B cell (primary cell): ENCODE results near the gene DNAJB2. TPM values are rescaled to one million over a fixed set of nuclear protein-coding genes. Genes with fewer than 3 reads are reported as not detected.

Source experiments
- ATAC-seq: fragments of 200-7000 bp; cut with Tn5 transposase; one replicate; pipeline ENCODE4 v1.10.0; 2021; ENCODE audit warnings: low read depth, mild to moderate bottlenecking, moderate number of reproducible peaks, moderate library complexity
- CTCF ChIA-PET: fragments of 350-600 bp; sonication (Branson Sonifier 250); formaldehyde crosslinking; loops from one replicate; lab custom pipeline; 2021; ENCODE audit warnings: antibody characterized with exemption, inconsistent platforms; lab: Charles Lee
- POLR2A ChIA-PET: fragments of 350-600 bp; sonication (Branson Sonifier 250); formaldehyde crosslinking; loops from one replicate; lab custom pipeline; 2021; ENCODE audit warnings: antibody characterized with exemption; lab: Charles Lee
- DNase-seq: peaks from one replicate; pipeline ENCODE4 v3.0.0; 2013
- H2AFZ ChIP-seq: 2 replicates; pipeline ENCODE4 v1.6.1; 2012; ENCODE audit warnings: mild to moderate bottlenecking, low read depth, low read length; ENCODE audit not compliant: insufficient read depth, poor library complexity, severe bottlenecking
- H3K27ac ChIP-seq, 2 donors: 1 replicate in 1 of 2; 2 replicates in 1 of 2; pipeline ENCODE4 v1.5.1; 2012 to 2013; ENCODE audit warnings: low read length in 2 of 2, mild to moderate bottlenecking in 2 of 2, moderate library complexity in 1 of 2
- H3K27me3 ChIP-seq, 4 experiments: fragments of 200-600 bp in 1 of 4; sonication (generic) in 1 of 4; replicated peaks in 1 of 4; 1 replicate in 2 of 4; 2 replicates in 2 of 4; pipeline versions ENCODE4 v1.6.1 to v1.7.0; 2013 to 2016; ENCODE audit warnings: low read length in 3 of 4, mild to moderate bottlenecking in 2 of 4, mixed read lengths in 1 of 4, moderate library complexity in 1 of 4; ENCODE audit not compliant: insufficient read depth in 4 of 4, control insufficient read depth in 3 of 4; ENCODE audit errors: control extremely low read depth in 1 of 4
- H3K36me3 ChIP-seq, 2 experiments: replicated peaks in 1 of 2; 1 replicate in 1 of 2; 2 replicates in 1 of 2; pipeline versions ENCODE4 v1.6.1 to v1.7.1; 2013; ENCODE audit warnings: low read length in 1 of 2; ENCODE audit not compliant: insufficient read depth in 2 of 2, control insufficient read depth in 1 of 2; ENCODE audit errors: control extremely low read depth in 1 of 2, extremely low read depth in 1 of 2
- H3K4me1 ChIP-seq, 2 donors: fragments of 200-600 bp in 1 of 2; sonication (generic) in 1 of 2; 1 replicate in 1 of 2; 2 replicates in 1 of 2; pipeline versions ENCODE4 v1.5.1 to v1.6.1; 2013 to 2017; ENCODE audit warnings: low read length in 2 of 2; ENCODE audit not compliant: control insufficient read depth in 2 of 2, insufficient read depth in 2 of 2
- H3K4me2 ChIP-seq: replicated peaks from 2 replicates; pipeline ENCODE3; 2012; ENCODE audit warnings: mild to moderate bottlenecking, low read depth, low read length; ENCODE audit not compliant: poor library complexity, severe bottlenecking
- H3K4me3 ChIP-seq, 5 experiments: fragments of 200-600 bp in 1 of 5; sonication (generic) in 1 of 5; 1 replicate in 3 of 5; 2 replicates in 2 of 5; pipeline versions ENCODE4 v1.5.1 to v1.7.0; 2011 to 2016; ENCODE audit warnings: low read length in 4 of 5, mild to moderate bottlenecking in 4 of 5, low read depth in 2 of 5, control low read depth in 1 of 5, moderate library complexity in 1 of 5; ENCODE audit not compliant: insufficient read depth in 1 of 5; ENCODE audit errors: control extremely low read depth in 1 of 5, extremely low read depth in 1 of 5
- H3K79me2 ChIP-seq: fragments of 200-600 bp; sonication (generic); one replicate; pipeline ENCODE4 v1.6.0; 2016; ENCODE audit warnings: low read length; ENCODE audit not compliant: control insufficient read depth, insufficient read depth
- H3K9ac ChIP-seq: fragments of 200-600 bp; sonication (generic); 2 replicates; pipeline ENCODE4 v1.6.1; 2017; ENCODE audit warnings: mild to moderate bottlenecking, low read length, moderate library complexity
- H3K9me3 ChIP-seq, 3 donors: one replicate each; pipeline versions ENCODE4 v1.6.1 to v1.7.1; 2013; ENCODE audit warnings: low read length in 2 of 3; ENCODE audit not compliant: control insufficient read depth in 2 of 3, insufficient read depth in 1 of 3; ENCODE audit errors: control extremely low read depth in 1 of 3
- H4K20me1 ChIP-seq: 2 replicates; pipeline ENCODE4 v1.6.0; 2012; ENCODE audit warnings: mild to moderate bottlenecking, low read length; ENCODE audit not compliant: insufficient read depth, control insufficient read depth, poor library complexity, severe bottlenecking
- H3K27ac Mint-ChIP-seq: one replicate; pipeline ENCODE4 v1.8.0; 2021; ENCODE audit warnings: mixed read lengths
- H3K27me3 Mint-ChIP-seq: one replicate; pipeline ENCODE4 v1.8.0; 2021; ENCODE audit warnings: mixed read lengths
- H3K4me1 Mint-ChIP-seq: one replicate; pipeline ENCODE4 v1.8.0; 2021; ENCODE audit warnings: mixed read lengths
- H3K4me3 Mint-ChIP-seq: one replicate; pipeline ENCODE4 v1.8.0; 2021; ENCODE audit warnings: mixed read lengths
- H3K9me3 Mint-ChIP-seq: one replicate; pipeline ENCODE4 v1.8.0; 2022; ENCODE audit warnings: mixed read lengths; ENCODE audit not compliant: insufficient read depth
- EZH2 ChIP-seq: IDR thresholded peaks from 2 replicates; pipeline ENCODE4 v1.6.1; 2012; ENCODE audit warnings: borderline replicate concordance, low read depth, mild to moderate bottlenecking, moderate library complexity, low read length; ENCODE audit not compliant: insufficient read depth, poor library complexity, severe bottlenecking
- WGBS: methylation state at CpG from one replicate; pipeline ENCODE4 v1.1.5; 2013; ENCODE audit warnings: missing lambda C conversion rate; ENCODE audit not compliant: insufficient coverage; 5-methylcytosine and 5-hydroxymethylcytosine counted together
- intact Hi-C: fragments of 100-400 bp; cut with micrococcal nuclease; formaldehyde crosslinking; loops from one replicate; pipeline ENCODE4 v1.10.0; 2022
- polyA plus RNA-seq: library from polyadenylated mRNA; depleted of rRNA; stranded (reverse); fragments of >200 nt; gene quantifications from 2 replicates; pipeline ENCODE4 v1.2.3, GENCODE V29; 2012
- total RNA-seq, 2 donors: library from RNA; stranded (reverse); fragments of 120-200 nt in 1 of 2; gene quantifications; 1 replicate in 1 of 2; 2 replicates in 1 of 2; pipeline versions ENCODE4 v1.2.3 to v1.2.4, GENCODE V29; 2013 to 2022
- TF ChIP-seq, protein P1 (sequence below): fragments of 200-600 bp; IDR thresholded peaks from one replicate; pipeline ENCODE4 v1.8.0; 2022; ENCODE audit warnings: antibody characterized with exemption, mild to moderate bottlenecking

Gene DNAJB2
- total and polyA plus RNA-seq, 2 donors (not counting 1 experiment from before 2014, with no cell fraction given) = 127 to 184 TPM

DNA sequence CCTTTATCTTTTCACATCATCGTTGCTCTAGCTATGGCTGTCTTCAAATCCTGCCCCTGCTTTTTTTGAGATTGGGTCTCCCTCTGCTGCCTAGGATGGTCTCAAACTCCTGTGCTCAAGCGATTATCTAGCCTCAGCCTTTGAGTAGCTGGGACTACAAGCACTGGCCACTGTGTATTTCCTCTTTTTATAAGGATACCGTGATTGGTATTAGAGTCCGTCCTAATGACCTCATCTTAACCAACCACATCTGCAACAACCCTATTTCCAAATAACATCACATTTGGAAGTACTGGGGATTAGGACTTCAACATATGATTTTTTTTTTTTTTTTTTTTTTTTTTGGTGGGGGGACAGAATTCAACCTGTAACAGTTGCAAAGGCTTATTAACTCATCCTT lies 44.3 kb downstream of the DNAJB2 start:
- CTCF ChIA-PET = no interaction called here
- Histone ChIP-seq H3K27ac (no peak overlapping the region), H2AFZ (no peak overlapping the region), H3K79me2 (no peaks in the 10 kb centered on the region), H4K20me1 (no peaks in the 10 kb centered on the region), H3K9me3 (no peaks in the 10 kb centered on the region), H3K4me3 (no peak overlapping the region), H3K4me2 (no peak overlapping the region), H3K4me1 (no peaks in the 10 kb centered on the region), H3K9ac (no peak overlapping the region), H3K27me3 (peaks cover 0 to 42% (median 5%) of the 10 kb centered on the region in 4 experiments), H3K36me3 (no peaks in the 10 kb centered on the region)
- TF ChIP-seq EZH2 = no peak
- TF ChIP-seq, protein P1, sequence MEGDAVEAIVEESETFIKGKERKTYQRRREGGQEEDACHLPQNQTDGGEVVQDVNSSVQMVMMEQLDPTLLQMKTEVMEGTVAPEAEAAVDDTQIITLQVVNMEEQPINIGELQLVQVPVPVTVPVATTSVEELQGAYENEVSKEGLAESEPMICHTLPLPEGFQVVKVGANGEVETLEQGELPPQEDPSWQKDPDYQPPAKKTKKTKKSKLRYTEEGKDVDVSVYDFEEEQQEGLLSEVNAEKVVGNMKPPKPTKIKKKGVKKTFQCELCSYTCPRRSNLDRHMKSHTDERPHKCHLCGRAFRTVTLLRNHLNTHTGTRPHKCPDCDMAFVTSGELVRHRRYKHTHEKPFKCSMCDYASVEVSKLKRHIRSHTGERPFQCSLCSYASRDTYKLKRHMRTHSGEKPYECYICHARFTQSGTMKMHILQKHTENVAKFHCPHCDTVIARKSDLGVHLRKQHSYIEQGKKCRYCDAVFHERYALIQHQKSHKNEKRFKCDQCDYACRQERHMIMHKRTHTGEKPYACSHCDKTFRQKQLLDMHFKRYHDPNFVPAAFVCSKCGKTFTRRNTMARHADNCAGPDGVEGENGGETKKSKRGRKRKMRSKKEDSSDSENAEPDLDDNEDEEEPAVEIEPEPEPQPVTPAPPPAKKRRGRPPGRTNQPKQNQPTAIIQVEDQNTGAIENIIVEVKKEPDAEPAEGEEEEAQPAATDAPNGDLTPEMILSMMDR = no peak
- DNase-seq = no peak
- WGBS = 60% methylated on average over 1 of the region's 4 CpGs
- intact Hi-C loops = no loop called here
- Mint-ChIP-seq H3K4me1 (peaks cover 4% of the 10 kb centered on the region), H3K27me3 (peaks cover 54% of the 10 kb centered on the region), H3K27ac (no peak overlapping the region), H3K9me3 (no peaks in the 10 kb centered on the region), H3K4me3 (no peak overlapping the region)
- no peak for ATAC-seq
- POLR2A ChIA-PET = no interaction called here

DNA sequence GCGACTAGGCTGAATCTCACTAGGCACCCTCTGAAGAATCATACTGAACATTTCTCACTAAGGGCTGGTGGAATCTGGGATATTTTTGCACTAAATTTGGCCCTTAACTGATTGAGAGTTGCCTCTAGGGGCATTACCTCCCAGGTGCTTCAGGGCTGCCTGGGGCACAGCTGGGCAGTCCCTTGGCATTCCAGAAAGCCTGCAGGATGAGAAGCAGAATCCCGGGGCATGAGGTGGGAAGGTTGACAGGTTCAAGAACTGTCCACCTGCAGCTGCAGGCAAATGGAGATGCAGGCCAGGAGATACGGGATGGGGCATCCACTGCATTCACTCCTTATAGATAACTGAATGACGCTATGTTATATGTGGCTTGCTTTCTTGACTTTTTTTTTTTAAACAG lies 46.0 kb downstream of the DNAJB2 start:
- intact Hi-C loops = no loop called here
- peaks cover 68% of the 10 kb centered on the region for H3K27me3 Mint-ChIP-seq
- H3K27ac Mint-ChIP-seq = no peak overlapping the region
- Histone ChIP-seq H2AFZ (no peak overlapping the region), H3K4me2 (no peak overlapping the region), H3K36me3 (no peaks in the 10 kb centered on the region), H3K79me2 (no peaks in the 10 kb centered on the region), H3K4me1 (no peaks in the 10 kb centered on the region), H3K4me3 (no peak overlapping the region), H3K27me3 (peaks cover 0 to 46% (median 5%) of the 10 kb centered on the region in 4 experiments), H4K20me1 (no peaks in the 10 kb centered on the region), H3K9ac (no peak overlapping the region), H3K9me3 (no peaks in the 10 kb centered on the region), H3K27ac (no peak overlapping the region)
- no peaks in the 10 kb centered on the region for H3K9me3 Mint-ChIP-seq
- CTCF ChIA-PET = no interaction called here
- H3K4me3 Mint-ChIP-seq = no peak overlapping the region
- H3K4me1 Mint-ChIP-seq = peaks cover 4% of the 10 kb centered on the region
- DNase-seq (no peak), ATAC-seq (no peak)
- TF ChIP-seq EZH2 = no peak
- TF ChIP-seq, protein P1 = no peak
- POLR2A ChIA-PET = no interaction called here
- 90% methylated on average over 1 of the region's 4 CpGs for WGBS
